ENCODE measurements around the gene SORCS2.

The SORCS2 gene

GRCh38 chr4:7362862-7363430 is 170.6 kb downstream of the SORCS2 start:
- DNase-seq = no peak

GRCh38 chr4:7364979-7365378 is 172.6 kb downstream of the SORCS2 start:
- DNase-seq = no peak

- DNase-seq = no peak
Observed at GRCh38 chr4:7365462-7366179, 173.3 kb downstream of the SORCS2 start.

- DNase-seq = no peak
Observed at GRCh38 chr4:7366180-7366945, 174.0 kb downstream of the SORCS2 start.

GRCh38 chr4:7366954-7367353 is 174.6 kb downstream of the SORCS2 start:
- DNase-seq = no peak

GRCh38 chr4:7367406-7367805 is 175.1 kb downstream of the SORCS2 start:
- no peak for DNase-seq

- DNase-seq = no peak
Observed at GRCh38 chr4:7367864-7368277, 175.5 kb downstream of the SORCS2 start.

- no peak for DNase-seq
Observed at GRCh38 chr4:7368296-7368695, 176.0 kb downstream of the SORCS2 start.

- no peak for DNase-seq
Observed at GRCh38 chr4:7369511-7369910, 177.2 kb downstream of the SORCS2 start.

GRCh38 chr4:7370038-7370437 is 177.7 kb downstream of the SORCS2 start:
- no peak for DNase-seq

GRCh38 chr4:7371210-7371941 is 179.0 kb downstream of the SORCS2 start:
- DNase-seq = no peak

GRCh38 chr4:7372673-7373072 is 180.3 kb downstream of the SORCS2 start:
- DNase-seq = no peak

GRCh38 chr4:7374571-7374970 is 182.2 kb downstream of the SORCS2 start:
- no peak for DNase-seq

GRCh38 chr4:7375427-7375826 is 183.1 kb downstream of the SORCS2 start:
- no peak for DNase-seq

- DNase-seq = no peak
Observed at GRCh38 chr4:7377223-7377865, 185.0 kb downstream of the SORCS2 start.

GRCh38 chr4:7379186-7379585 is 186.8 kb downstream of the SORCS2 start:
- DNase-seq = no peak

GRCh38 chr4:7379719-7380118 is 187.4 kb downstream of the SORCS2 start:
- DNase-seq = no peak

GRCh38 chr4:7381221-7381889 is 189.0 kb downstream of the SORCS2 start:
- DNase-seq = no peak

- DNase-seq = no peak
Observed at GRCh38 chr4:7381890-7382633, 189.7 kb downstream of the SORCS2 start.

GRCh38 chr4:7382634-7383014 is 190.3 kb downstream of the SORCS2 start:
- no peak for DNase-seq

- DNase-seq = no peak
Observed at GRCh38 chr4:7383266-7383665, 190.9 kb downstream of the SORCS2 start.

All from CD4-positive, alpha-beta T cell treated with Interferon gamma for 1 hour (primary cell).